Vagina (tissue), 2 donors: Measurements from ENCODE around the gene UBE2O. TPM values are rescaled to one million over a fixed set of nuclear protein-coding genes. Genes with fewer than 3 reads are reported as not detected.

Experiments
- DNase-seq, 2 donors: peaks; one replicate each; pipeline ENCODE4 v3.0.0-alpha.2; 2017; ENCODE audit errors: extremely low spot score in 2 of 2
- H3K27ac ChIP-seq: fragments of 200-600 bp; sonication (generic); one replicate; pipeline ENCODE4 v1.5.1; 2019
- H3K27me3 ChIP-seq: fragments of 200-600 bp; sonication (generic); one replicate; pipeline ENCODE4 v1.5.1; 2019
- H3K36me3 ChIP-seq, 2 donors: fragments of 200-600 bp; sonication (generic); one replicate each; pipeline ENCODE4 v1.5.1; 2017 to 2019
- H3K4me1 ChIP-seq: fragments of 200-600 bp; sonication (generic); one replicate; pipeline ENCODE4 v1.5.1; 2019
- H3K4me3 ChIP-seq, 2 donors: fragments of 200-600 bp; sonication (generic); 1 replicate in 1 of 2; 2 replicates in 1 of 2; pipeline ENCODE4 v1.5.1; 2016 to 2019
- H3K9me3 ChIP-seq: fragments of 200-600 bp; sonication (generic); one replicate; pipeline ENCODE4 v1.5.1; 2019
- CTCF ChIP-seq, 3 experiments: fragments of 450-650 bp in 2 of 3; fragments of 200-600 bp in 1 of 3; sonication (generic) in 1 of 3; IDR thresholded peaks; one replicate each; pipeline ENCODE4 v1.5.1; 2017 to 2019; ENCODE audit warnings: antibody characterized with exemption in 3 of 3, mild to moderate bottlenecking in 2 of 3, moderate library complexity in 2 of 3
- POLR2A ChIP-seq, 2 donors: fragments of 450-650 bp; IDR thresholded peaks; one replicate each; pipeline ENCODE4 v1.6.1; 2017; ENCODE audit warnings: antibody characterized with exemption in 2 of 2, mild to moderate bottlenecking in 2 of 2, moderate library complexity in 2 of 2
- POLR2AphosphoS5 ChIP-seq, 2 donors: sonication (generic); formaldehyde crosslinking; IDR thresholded peaks; one replicate each; pipeline ENCODE4 v1.9.0; 2017; ENCODE audit warnings: antibody characterized with exemption in 2 of 2, mild to moderate bottlenecking in 2 of 2, low read depth in 1 of 2; ENCODE audit not compliant: insufficient read depth in 1 of 2
- intact Hi-C: fragments of 100-400 bp; cut with DNase I; formaldehyde crosslinking; loops from one replicate; pipeline ENCODE4 v1.15.1; 2023
- total RNA-seq: library from RNA; depleted of rRNA; stranded (reverse); fragments of >200 nt; gene quantifications from one replicate; pipeline ENCODE4 v1.2.3, GENCODE V29; 2016

Gene UBE2O
- total RNA-seq, 1 donor from 2014 or later, result 29.7 TPM

GRCh38 chr17:76449126-76449525, 3.8 kb downstream of the UBE2O start:
- Histone ChIP-seq H3K36me3 (no peaks in the 10 kb centered on the region), H3K27me3 (no peaks in the 10 kb centered on the region), H3K9me3 (no peaks in the 10 kb centered on the region), H3K4me1 (peaks cover 39% of the 10 kb centered on the region), H3K4me3 (no peak overlapping the region), H3K27ac (no peak overlapping the region)
- intact Hi-C loops, result no loop called here
- TF ChIP-seq POLR2AphosphoS5 (IDR thresholded peaks at IDR 0.05; ENCODE audit: insufficient read depth in 1 of 2, low read depth in 1 of 2) (no peak), CTCF (IDR thresholded peaks at IDR 0.05) (no peak), POLR2A (IDR thresholded peaks at IDR 0.05) (no peak)
- no peak for DNase-seq

GRCh38 chr17:76447931-76448652, 4.9 kb downstream of the UBE2O start:
- Histone ChIP-seq H3K27ac (no peak overlapping the region), H3K4me3 (no peak overlapping the region), H3K36me3 (no peaks in the 10 kb centered on the region), H3K9me3 (no peaks in the 10 kb centered on the region), H3K27me3 (no peaks in the 10 kb centered on the region), H3K4me1 (peaks cover 39% of the 10 kb centered on the region)
- intact Hi-C loops, result no loop called here
- no peak for DNase-seq
- no peak for TF ChIP-seq CTCF (IDR thresholded peaks at IDR 0.05)
- no peak for TF ChIP-seq POLR2A (IDR thresholded peaks at IDR 0.05)
- no peak for TF ChIP-seq POLR2AphosphoS5 (IDR thresholded peaks at IDR 0.05; ENCODE audit: insufficient read depth in 1 of 2, low read depth in 1 of 2)

- Histone ChIP-seq H3K36me3 (no peaks in the 10 kb centered on the region), H3K27me3 (no peaks in the 10 kb centered on the region), H3K9me3 (no peaks in the 10 kb centered on the region), H3K4me3 (no peak overlapping the region), H3K27ac (no peak overlapping the region), H3K4me1 (peaks cover 31% of the 10 kb centered on the region)
- TF ChIP-seq POLR2AphosphoS5 (IDR thresholded peaks at IDR 0.05; ENCODE audit: insufficient read depth in 1 of 2, low read depth in 1 of 2) (peak in 1 of 2 donors; percentile 45), POLR2A (IDR thresholded peaks at IDR 0.05) (no peak)
- DNase-seq, result no peak
- intact Hi-C loops, result no loop called here
Measured at GRCh38 chr17:76446449-76447231, 6.3 kb downstream of the UBE2O start.

- Histone ChIP-seq H3K4me1 (peaks cover 24% of the 10 kb centered on the region), H3K9me3 (no peaks in the 10 kb centered on the region), H3K36me3 (no peaks in the 10 kb centered on the region), H3K4me3 (no peak overlapping the region), H3K27ac (no peak overlapping the region), H3K27me3 (no peaks in the 10 kb centered on the region)
- TF ChIP-seq POLR2A (IDR thresholded peaks at IDR 0.05), result no peak
- TF ChIP-seq POLR2AphosphoS5 (IDR thresholded peaks at IDR 0.05; ENCODE audit: insufficient read depth in 1 of 2, low read depth in 1 of 2), result no peak
- no peak for TF ChIP-seq CTCF (IDR thresholded peaks at IDR 0.05)
- intact Hi-C loops, result no loop called here
- no peak for DNase-seq
Measured at GRCh38 chr17:76445697-76446448, 7.1 kb downstream of the UBE2O start.

GRCh38 chr17:76444518-76445311, 8.2 kb downstream of the UBE2O start:
- Histone ChIP-seq H3K4me1 (peaks cover 20% of the 10 kb centered on the region), H3K27ac (no peak overlapping the region), H3K9me3 (no peaks in the 10 kb centered on the region), H3K36me3 (no peaks in the 10 kb centered on the region), H3K27me3 (no peaks in the 10 kb centered on the region), H3K4me3 (no peak overlapping the region)
- no peak for DNase-seq
- TF ChIP-seq CTCF (IDR thresholded peaks at IDR 0.05), result no peak
- TF ChIP-seq POLR2A (IDR thresholded peaks at IDR 0.05), result no peak
- TF ChIP-seq POLR2AphosphoS5 (IDR thresholded peaks at IDR 0.05; ENCODE audit: insufficient read depth in 1 of 2, low read depth in 1 of 2), result no peak
- intact Hi-C loops, result no loop called here
